Fibroblast of lung (primary cell): ENCODE results near the gene ZNF503. TPM values are rescaled to one million over a fixed set of nuclear protein-coding genes. Genes with fewer than 3 reads are reported as not detected.

Experiments used
- DNase-seq, 2 donors: peaks; one replicate each; pipeline versions ENCODE4 v3.0.0 to v3.0.0-alpha.2; 2010; ENCODE audit warnings: low read depth in 2 of 2
- H2AFZ ChIP-seq: 2 replicates; pipeline ENCODE4 v1.5.1; 2012; ENCODE audit warnings: low read length, control low read depth, inconsistent platforms
- H3K27ac ChIP-seq: 2 replicates; pipeline ENCODE4 v1.5.1; 2011; ENCODE audit warnings: low read length, control low read depth; ENCODE audit not compliant: insufficient read depth
- H3K27me3 ChIP-seq: 2 replicates; pipeline ENCODE4 v1.5.1; 2011; ENCODE audit warnings: mild to moderate bottlenecking, low read length; ENCODE audit not compliant: control insufficient read depth, insufficient read depth
- H3K36me3 ChIP-seq: 2 replicates; pipeline ENCODE4 v1.5.1; 2011; ENCODE audit warnings: low read length; ENCODE audit not compliant: control insufficient read depth, insufficient read depth
- H3K4me1 ChIP-seq: 2 replicates; pipeline ENCODE4 v1.5.1; 2011; ENCODE audit warnings: low read length; ENCODE audit not compliant: control insufficient read depth, insufficient read depth; ENCODE audit errors: extremely low read depth
- H3K4me2 ChIP-seq: 2 replicates; pipeline ENCODE4 v1.5.1; 2011; ENCODE audit warnings: low read length, control low read depth; ENCODE audit not compliant: insufficient read depth; ENCODE audit errors: extremely low read depth
- H3K4me3 ChIP-seq, 4 experiments: fragments of 200-600 bp in 1 of 4; sonication (generic) in 1 of 4; replicated peaks in 1 of 4; 2 replicates each; pipeline ENCODE4 v1.5.1; 2011 to 2016; ENCODE audit warnings: low read length in 4 of 4, low read depth in 3 of 4, mild to moderate bottlenecking in 3 of 4, control low read depth in 2 of 4, inconsistent platforms in 1 of 4, mixed read lengths in 1 of 4; ENCODE audit not compliant: insufficient read depth in 1 of 4; ENCODE audit errors: control extremely low read depth in 1 of 4
- H3K79me2 ChIP-seq: 2 replicates; pipeline ENCODE4 v1.5.1; 2012; ENCODE audit warnings: mild to moderate bottlenecking, low read length, inconsistent platforms; ENCODE audit not compliant: control insufficient read depth, insufficient read depth
- H3K9ac ChIP-seq: 2 replicates; pipeline ENCODE4 v1.5.1; 2011; ENCODE audit warnings: mild to moderate bottlenecking, low read length, control low read depth; ENCODE audit not compliant: insufficient read depth
- H3K9me3 ChIP-seq: 2 replicates; pipeline ENCODE4 v1.5.1; 2012; ENCODE audit warnings: low read depth, low read length; ENCODE audit not compliant: control insufficient read depth, insufficient read depth
- H4K20me1 ChIP-seq: 2 replicates; pipeline ENCODE4 v1.5.1; 2011; ENCODE audit warnings: low read length; ENCODE audit not compliant: control insufficient read depth, insufficient read depth; ENCODE audit errors: extremely low read depth
- EZH2 ChIP-seq: IDR thresholded peaks from 2 replicates; pipeline ENCODE4 v1.5.1; 2012; ENCODE audit warnings: low read length, control low read depth, mild to moderate bottlenecking; ENCODE audit errors: missing control alignments
- polyA plus RNA-seq, 2 donors: library from polyadenylated mRNA; depleted of rRNA in 1 of 2; stranded (reverse) in 1 of 2; unstranded in 1 of 2; fragments of >200 nt; gene quantifications; 2 replicates each; pipeline ENCODE4 v1.2.1, GENCODE V29; 2011 to 2012; ENCODE audit warnings: missing spikeins in 1 of 2
- total RNA-seq: library from RNA; depleted of rRNA; stranded (reverse); fragments of >200 nt; gene quantifications from 2 replicates; pipeline ENCODE4 v1.2.1, GENCODE V29; 2014
- TF ChIP-seq, protein P1 (sequence below), 2 donors: IDR thresholded peaks in 1 of 2; conservative IDR thresholded peaks in 1 of 2; 1 replicate in 1 of 2; 2 replicates in 1 of 2; pipeline ENCODE4 v1.5.1; 2011 to 2012; ENCODE audit warnings: low read length in 2 of 2, control low read depth in 1 of 2, inconsistent platforms in 1 of 2, low read depth in 1 of 2, mild to moderate bottlenecking in 1 of 2

Gene ZNF503
- total and polyA plus RNA-seq, 2 donors (not counting 1 experiment from before 2014, with no cell fraction given) = 4.9 to 7.1 TPM

DNA sequence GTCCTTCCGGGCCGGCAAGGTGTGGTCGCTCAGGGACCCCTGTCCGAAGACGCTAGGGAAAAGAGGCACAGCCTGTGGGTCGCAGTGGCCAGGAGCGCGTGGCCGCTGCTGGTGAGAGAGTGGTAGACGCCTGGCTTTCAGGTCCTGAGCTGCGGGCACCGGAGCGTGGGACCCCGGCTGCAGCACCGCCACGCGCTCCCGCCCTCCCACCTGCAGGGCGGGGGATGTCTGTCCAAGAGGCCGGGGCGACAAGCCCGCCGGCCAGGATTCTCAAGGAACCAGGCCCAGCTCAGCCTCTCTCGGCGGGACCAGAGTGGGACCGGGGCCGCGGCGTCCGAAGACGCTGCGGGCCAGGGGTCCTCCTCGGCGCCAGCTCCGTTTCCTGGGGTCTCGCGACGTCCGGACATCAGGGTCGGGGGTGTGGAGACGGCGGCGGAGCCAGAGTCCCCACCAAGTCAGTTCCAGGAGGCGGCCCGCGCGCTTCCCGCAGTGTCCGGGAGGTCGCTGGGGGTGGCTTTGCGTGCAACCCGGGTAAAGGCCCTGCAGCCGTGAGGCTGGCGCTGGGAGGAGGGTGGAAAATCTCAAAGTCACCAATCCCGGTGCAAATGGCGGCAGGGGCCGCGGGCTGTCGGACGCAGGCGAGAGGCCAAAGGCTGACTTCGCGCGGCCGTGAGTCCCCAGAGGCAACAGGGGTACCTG is 5.5 kb downstream of the ZNF503 start:
- peak; percentile 43 to 61 for DNase-seq

DNA sequence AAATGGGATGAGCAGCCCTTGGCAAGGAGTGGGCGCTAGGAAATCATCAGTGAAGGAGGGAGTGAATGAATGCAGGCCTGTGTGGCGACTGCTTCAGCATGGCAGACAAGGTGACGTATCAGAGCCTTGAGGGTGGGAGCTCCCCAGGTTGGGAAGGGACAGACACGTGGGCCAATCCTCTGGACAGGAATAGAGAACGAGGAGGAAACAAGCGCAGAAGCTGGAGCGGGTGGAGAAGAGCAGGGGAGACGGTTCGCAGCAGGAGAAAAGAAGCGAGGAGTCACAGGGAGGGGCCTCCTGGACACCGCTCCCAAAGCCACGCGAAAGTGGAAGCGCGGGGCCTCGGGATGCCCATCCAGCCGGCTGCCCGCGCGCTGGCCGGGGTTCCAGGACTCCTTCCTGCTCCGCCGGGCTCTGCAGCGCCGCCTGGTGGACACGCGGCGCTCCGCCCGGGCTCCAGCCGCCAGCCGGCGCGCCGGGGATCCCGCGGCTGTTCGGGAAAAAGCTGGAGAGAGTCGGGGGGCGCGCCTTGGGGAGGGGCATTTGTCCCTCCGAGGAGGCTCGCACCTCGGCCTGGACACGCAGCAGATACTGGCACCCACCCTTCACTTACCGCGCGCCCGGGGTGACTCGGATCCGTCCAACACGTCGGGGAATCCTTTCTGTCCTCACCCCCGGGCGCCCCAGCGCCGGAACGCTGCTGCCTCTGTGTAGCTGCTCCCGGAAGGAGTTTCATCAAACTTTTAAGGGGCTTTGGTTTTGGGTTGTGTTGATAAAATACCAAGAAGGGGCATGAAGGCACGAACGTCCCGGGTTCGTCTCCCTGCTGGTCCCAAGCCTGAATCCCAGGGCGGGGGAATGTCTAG is 6.3 kb downstream of the ZNF503 start:
- H3K4me3 ChIP-seq = peak overlapping the region; percentile 23 to 97 (median 56)

More for the DNA sequence above, 5.5 kb downstream of the ZNF503 start:
- Histone ChIP-seq H3K4me3 (peak overlapping the region; percentile 40 to 97 (median 56)), H3K27me3 (no peaks in the 10 kb centered on the region), H4K20me1 (no peaks in the 10 kb centered on the region), H3K36me3 (peaks cover 10% of the 10 kb centered on the region), H3K9ac (peak overlapping the region; percentile 64), H3K9me3 (no peaks in the 10 kb centered on the region), H3K4me1 (peaks cover 4% of the 10 kb centered on the region), H3K4me2 (peak overlapping the region; percentile 92), H2AFZ (peak overlapping the region; percentile 40), H3K79me2 (peaks cover 45% of the 10 kb centered on the region), H3K27ac (peak overlapping the region; percentile 95)
- TF ChIP-seq, protein P1, sequence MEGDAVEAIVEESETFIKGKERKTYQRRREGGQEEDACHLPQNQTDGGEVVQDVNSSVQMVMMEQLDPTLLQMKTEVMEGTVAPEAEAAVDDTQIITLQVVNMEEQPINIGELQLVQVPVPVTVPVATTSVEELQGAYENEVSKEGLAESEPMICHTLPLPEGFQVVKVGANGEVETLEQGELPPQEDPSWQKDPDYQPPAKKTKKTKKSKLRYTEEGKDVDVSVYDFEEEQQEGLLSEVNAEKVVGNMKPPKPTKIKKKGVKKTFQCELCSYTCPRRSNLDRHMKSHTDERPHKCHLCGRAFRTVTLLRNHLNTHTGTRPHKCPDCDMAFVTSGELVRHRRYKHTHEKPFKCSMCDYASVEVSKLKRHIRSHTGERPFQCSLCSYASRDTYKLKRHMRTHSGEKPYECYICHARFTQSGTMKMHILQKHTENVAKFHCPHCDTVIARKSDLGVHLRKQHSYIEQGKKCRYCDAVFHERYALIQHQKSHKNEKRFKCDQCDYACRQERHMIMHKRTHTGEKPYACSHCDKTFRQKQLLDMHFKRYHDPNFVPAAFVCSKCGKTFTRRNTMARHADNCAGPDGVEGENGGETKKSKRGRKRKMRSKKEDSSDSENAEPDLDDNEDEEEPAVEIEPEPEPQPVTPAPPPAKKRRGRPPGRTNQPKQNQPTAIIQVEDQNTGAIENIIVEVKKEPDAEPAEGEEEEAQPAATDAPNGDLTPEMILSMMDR (conservative IDR thresholded peaks at IDR 0.05 in 1 of 2, IDR thresholded peaks at IDR 0.05 in 1 of 2; ENCODE audit: low read depth in 1 of 2, low read length in 2 of 2) = no peak
- TF ChIP-seq EZH2 = no peak

More for the DNA sequence above, 6.3 kb downstream of the ZNF503 start:
- no peak for TF ChIP-seq EZH2
- TF ChIP-seq, protein P1 (conservative IDR thresholded peaks at IDR 0.05 in 1 of 2, IDR thresholded peaks at IDR 0.05 in 1 of 2; ENCODE audit: low read depth in 1 of 2, low read length in 2 of 2) = peak; percentile 28 to 79
- Histone ChIP-seq H3K4me1 (peaks cover 4% of the 10 kb centered on the region), H3K9me3 (no peaks in the 10 kb centered on the region), H3K27me3 (no peaks in the 10 kb centered on the region), H3K9ac (peak overlapping the region; percentile 64), H4K20me1 (no peaks in the 10 kb centered on the region), H3K27ac (peak overlapping the region; percentile 95), H3K4me2 (peak overlapping the region; percentile 92), H2AFZ (peak overlapping the region; percentile 60), H3K79me2 (peaks cover 37% of the 10 kb centered on the region), H3K36me3 (peaks cover 10% of the 10 kb centered on the region)
- DNase-seq = peak; percentile 42 to 53
